C4-2B (cell line): Measurements from ENCODE around the gene IL17RB.

Source experiments
- ZFX ChIP-seq: fragments of 450-650 bp; IDR thresholded peaks from 2 replicates; pipeline ENCODE4 v1.6.1; 2017
- TF ChIP-seq, protein P1 (sequence below): fragments of 450-650 bp; conservative IDR thresholded peaks from 2 replicates; pipeline ENCODE4 v1.5.1; 2017; ENCODE audit warnings: mild to moderate bottlenecking

- TF ChIP-seq, protein P1, sequence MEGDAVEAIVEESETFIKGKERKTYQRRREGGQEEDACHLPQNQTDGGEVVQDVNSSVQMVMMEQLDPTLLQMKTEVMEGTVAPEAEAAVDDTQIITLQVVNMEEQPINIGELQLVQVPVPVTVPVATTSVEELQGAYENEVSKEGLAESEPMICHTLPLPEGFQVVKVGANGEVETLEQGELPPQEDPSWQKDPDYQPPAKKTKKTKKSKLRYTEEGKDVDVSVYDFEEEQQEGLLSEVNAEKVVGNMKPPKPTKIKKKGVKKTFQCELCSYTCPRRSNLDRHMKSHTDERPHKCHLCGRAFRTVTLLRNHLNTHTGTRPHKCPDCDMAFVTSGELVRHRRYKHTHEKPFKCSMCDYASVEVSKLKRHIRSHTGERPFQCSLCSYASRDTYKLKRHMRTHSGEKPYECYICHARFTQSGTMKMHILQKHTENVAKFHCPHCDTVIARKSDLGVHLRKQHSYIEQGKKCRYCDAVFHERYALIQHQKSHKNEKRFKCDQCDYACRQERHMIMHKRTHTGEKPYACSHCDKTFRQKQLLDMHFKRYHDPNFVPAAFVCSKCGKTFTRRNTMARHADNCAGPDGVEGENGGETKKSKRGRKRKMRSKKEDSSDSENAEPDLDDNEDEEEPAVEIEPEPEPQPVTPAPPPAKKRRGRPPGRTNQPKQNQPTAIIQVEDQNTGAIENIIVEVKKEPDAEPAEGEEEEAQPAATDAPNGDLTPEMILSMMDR = no peak
- peak; percentile 58; the same call in 1 of the 2 replicates for TF ChIP-seq ZFX
These were observed 35.6 kb downstream of the IL17RB start, which contains the start of gene ACTR8 for GRCh38 chr3:53881691-53882593.
